Measurements from ENCODE around the gene SLC27A5. TPM values are rescaled to one million over a fixed set of nuclear protein-coding genes. Genes with fewer than 3 reads are reported as not detected.

Gene SLC27A5
- total RNA-seq, 3 donors from 2014 or later (not counting 1 experiment from before 2014, with no cell fraction given), result 4.6 to 7.0 (median 4.7) TPM

GRCh38 chr19:58555920-58556621, 44.3 kb upstream of the SLC27A5 start:
- no peaks in the 10 kb centered on the region for H3K9me3 ChIP-seq (ENCODE audit: control insufficient read depth, insufficient read depth, low read length)
- Mint-ChIP-seq H3K9me3 (no peaks in the 10 kb centered on the region), H3K27me3 (ENCODE audit: low read depth in 2 of 2) (no peaks in the 10 kb centered on the region), H3K4me1 (peaks cover 38 to 75% of the 10 kb centered on the region in 2 donors), H3K36me3 (no peaks in the 10 kb centered on the region), H3K27ac (peak overlapping the region; percentile 99), H3K4me3 (peak overlapping the region; percentile 98)
- H3K27me3 ChIP-seq (ENCODE audit: control insufficient read depth, insufficient read depth, low read length), result no peaks in the 10 kb centered on the region
- peak overlapping the region; percentile 98 for H3K27ac ChIP-seq (ENCODE audit: low read length)
- 88% methylated on average over 15 of the region's 16 CpGs for WGBS (ENCODE audit: insufficient coverage)
- intact Hi-C loops (cut with micrococcal nuclease), result loop anchor here (1.0 kb wide), 1 partner anchor 12 kb away; the partner anchor contains the start of gene TRIM28
- peaks cover 57% of the 10 kb centered on the region for H3K4me1 ChIP-seq (ENCODE audit: control insufficient read depth, insufficient read depth, low read length)
- no peak overlapping the region for H3K4me3 ChIP-seq (ENCODE audit: low read length)
- no peak for ATAC-seq
- TF ChIP-seq CTCF (IDR thresholded peaks at IDR 0.05), result no peak
- peaks cover 37% of the 10 kb centered on the region for H3K36me3 ChIP-seq (ENCODE audit: control insufficient read depth, insufficient read depth, low read length)
- no peak for DNase-seq

GRCh38 chr19:58555369-58555885, 43.6 kb upstream of the SLC27A5 start:
- Mint-ChIP-seq H3K27ac (peak overlapping the region; percentile 99), H3K9me3 (no peaks in the 10 kb centered on the region), H3K4me3 (peak overlapping the region; percentile 95), H3K36me3 (no peaks in the 10 kb centered on the region), H3K4me1 (peaks cover 38 to 71% of the 10 kb centered on the region in 2 donors), H3K27me3 (ENCODE audit: low read depth in 2 of 2) (no peaks in the 10 kb centered on the region)
- H3K9me3 ChIP-seq (ENCODE audit: control insufficient read depth, insufficient read depth, low read length), result no peaks in the 10 kb centered on the region
- no peaks in the 10 kb centered on the region for H3K27me3 ChIP-seq (ENCODE audit: control insufficient read depth, insufficient read depth, low read length)
- intact Hi-C loops (cut with micrococcal nuclease), result loop anchor here (1.0 kb wide), 1 partner anchor 11 kb away; the partner anchor contains the start of gene TRIM28
- TF ChIP-seq CTCF (IDR thresholded peaks at IDR 0.05), result no peak
- no peak for ATAC-seq
- peaks cover 54% of the 10 kb centered on the region for H3K4me1 ChIP-seq (ENCODE audit: control insufficient read depth, insufficient read depth, low read length)
- H3K36me3 ChIP-seq (ENCODE audit: control insufficient read depth, insufficient read depth, low read length), result peaks cover 44% of the 10 kb centered on the region
- peak overlapping the region; percentile 98 for H3K27ac ChIP-seq (ENCODE audit: low read length)
- peak overlapping the region; percentile 99 for H3K4me3 ChIP-seq (ENCODE audit: low read length)
- WGBS (ENCODE audit: insufficient coverage), result 47% methylated on average over 4 of the region's 4 CpGs
- no peak for DNase-seq

- ATAC-seq, result peak; percentile 44 to 62 (median 50)
- Histone ChIP-seq H3K9me3 (ENCODE audit: control insufficient read depth, insufficient read depth, low read length) (no peaks in the 10 kb centered on the region), H3K27ac (ENCODE audit: low read length) (peak within 1 kb of the TSS; percentile 98), H3K4me3 (ENCODE audit: low read length) (peak within 1 kb of the TSS; percentile 99), H3K27me3 (ENCODE audit: control insufficient read depth, insufficient read depth, low read length) (no peaks in the 10 kb centered on the region), H3K4me1 (ENCODE audit: control insufficient read depth, insufficient read depth, low read length) (peaks cover 50% of the 10 kb centered on the region), H3K36me3 (ENCODE audit: control insufficient read depth, insufficient read depth, low read length) (peaks cover 51% of the 10 kb centered on the region)
- Mint-ChIP-seq H3K36me3 (no peaks in the 10 kb centered on the region), H3K4me3 (peak within 1 kb of the TSS; percentile 98), H3K27me3 (ENCODE audit: low read depth in 2 of 2) (no peaks in the 10 kb centered on the region), H3K27ac (peak within 1 kb of the TSS; percentile 99), H3K9me3 (no peaks in the 10 kb centered on the region), H3K4me1 (peaks cover 38 to 65% of the 10 kb centered on the region in 2 donors)
- intact Hi-C loops (cut with micrococcal nuclease), result loop anchor here (1.0 kb wide), 1 partner anchor 10 kb away; the partner anchor contains the start of gene TRIM28
- no peak for TF ChIP-seq CTCF (IDR thresholded peaks at IDR 0.05)
- under 1% methylated on average over 69 of the region's 69 CpGs for WGBS (ENCODE audit: insufficient coverage)
- DNase-seq, result peak; percentile 98
These were observed 42.9 kb upstream of the SLC27A5 start, which contains the start of gene CHMP2A for GRCh38 chr19:58554494-58555368. Gene CHMP2A (minus strand): TSS chr19:58555105. CDS start chr19:58554212, 893 bp downstream.

Data from natural killer cell (primary cell).